Stimulated activated CD8-positive, alpha-beta memory T cell treated with anti-CD3 and anti-CD28 coated beads, Interleukin-7, amount 100 ng/mL, for 48 hours (primary cell): ENCODE data around the gene ACVR1B.

Experiments used
- DNase-seq, 2 donors: peaks; one replicate each; pipeline ENCODE4 v3.0.0-alpha.2; 2020; ENCODE audit warnings: low read depth in 1 of 2; ENCODE audit errors: extremely low read depth in 1 of 2

ACVR1B gene

DNA sequence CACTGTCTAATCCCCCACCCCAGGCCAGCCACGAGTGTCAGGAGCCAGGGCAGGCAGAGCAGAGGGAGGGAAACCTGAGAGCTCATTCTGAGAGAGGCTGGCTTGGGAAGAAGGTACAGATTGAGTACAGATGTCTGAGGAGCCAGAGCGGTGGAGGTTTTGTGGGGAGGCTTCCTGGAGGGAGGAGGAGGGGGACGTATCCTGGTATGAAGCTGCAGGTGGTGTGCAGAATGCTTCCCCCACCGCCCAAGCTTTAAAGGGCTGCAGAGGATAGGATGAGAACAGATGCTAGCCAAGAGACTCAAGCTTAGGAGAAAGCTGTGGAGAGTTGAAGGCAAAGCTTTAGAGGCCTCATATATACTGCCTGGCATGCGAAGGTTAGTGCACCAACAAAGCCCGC, 52.1 kb downstream of the ACVR1B start:
- no peak for DNase-seq

DNA sequence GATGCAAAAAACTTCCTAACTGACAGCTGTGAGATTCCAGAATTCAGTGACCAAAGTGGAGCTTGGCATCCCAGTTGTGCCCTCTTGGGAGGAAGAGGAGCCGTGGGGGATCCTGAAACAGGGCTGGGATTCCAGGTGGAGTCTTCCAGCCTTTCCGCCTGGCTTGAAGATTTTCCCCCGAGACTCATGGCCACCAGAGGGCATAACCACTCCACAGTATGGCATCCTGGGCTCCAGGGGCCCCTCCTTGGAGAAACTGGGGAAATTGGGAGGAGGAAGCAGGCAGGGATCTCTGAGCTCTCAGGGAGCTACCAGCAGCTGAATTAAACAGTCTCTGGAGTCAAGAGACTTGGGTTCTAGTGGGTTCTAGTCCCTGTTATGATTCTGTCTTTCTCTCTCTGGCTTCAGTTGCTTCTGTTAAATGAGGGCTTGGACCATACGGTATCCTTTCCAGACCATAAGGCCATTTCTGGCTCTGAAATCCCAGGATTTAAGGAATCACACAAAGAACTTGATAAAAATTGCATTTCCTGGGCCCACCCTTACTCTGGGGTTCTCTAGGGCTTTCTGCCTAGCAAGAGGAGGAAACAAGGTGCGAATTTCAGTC, 52.6 kb downstream of the ACVR1B start:
- no peak for DNase-seq

DNA sequence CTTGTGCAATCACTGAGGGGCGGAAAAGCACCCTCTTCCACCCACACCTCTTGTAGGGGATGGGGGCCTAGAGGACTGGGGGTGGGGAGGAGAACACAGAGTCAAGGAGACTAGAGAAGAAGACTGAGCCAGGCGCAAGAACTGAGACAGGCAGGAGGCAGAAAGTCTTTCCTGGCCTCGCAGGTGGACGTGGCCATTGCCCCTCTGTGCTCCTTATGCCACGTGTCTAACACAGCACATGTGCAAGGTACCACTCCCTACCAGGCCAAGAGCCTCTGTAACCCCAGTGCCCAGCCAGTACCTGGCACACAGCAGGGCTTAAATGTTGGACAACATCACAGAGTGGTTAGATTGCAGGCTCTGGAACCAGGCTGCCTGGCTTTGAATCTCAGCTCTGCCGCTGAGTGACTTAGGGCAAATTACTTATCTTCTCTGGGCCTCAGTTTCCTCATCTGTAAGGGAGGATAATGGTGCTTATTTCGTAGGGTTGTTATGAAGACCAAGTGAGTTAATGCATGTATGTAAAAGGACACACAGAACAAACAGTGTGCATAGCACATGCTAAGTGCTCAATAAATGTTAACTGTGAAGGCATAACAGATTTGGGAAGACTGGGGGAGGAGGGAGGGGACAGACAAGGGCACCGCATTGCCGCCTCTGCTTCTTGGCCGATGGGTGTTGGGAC, 53.9 kb downstream of the ACVR1B start:
- no peak for DNase-seq

DNA sequence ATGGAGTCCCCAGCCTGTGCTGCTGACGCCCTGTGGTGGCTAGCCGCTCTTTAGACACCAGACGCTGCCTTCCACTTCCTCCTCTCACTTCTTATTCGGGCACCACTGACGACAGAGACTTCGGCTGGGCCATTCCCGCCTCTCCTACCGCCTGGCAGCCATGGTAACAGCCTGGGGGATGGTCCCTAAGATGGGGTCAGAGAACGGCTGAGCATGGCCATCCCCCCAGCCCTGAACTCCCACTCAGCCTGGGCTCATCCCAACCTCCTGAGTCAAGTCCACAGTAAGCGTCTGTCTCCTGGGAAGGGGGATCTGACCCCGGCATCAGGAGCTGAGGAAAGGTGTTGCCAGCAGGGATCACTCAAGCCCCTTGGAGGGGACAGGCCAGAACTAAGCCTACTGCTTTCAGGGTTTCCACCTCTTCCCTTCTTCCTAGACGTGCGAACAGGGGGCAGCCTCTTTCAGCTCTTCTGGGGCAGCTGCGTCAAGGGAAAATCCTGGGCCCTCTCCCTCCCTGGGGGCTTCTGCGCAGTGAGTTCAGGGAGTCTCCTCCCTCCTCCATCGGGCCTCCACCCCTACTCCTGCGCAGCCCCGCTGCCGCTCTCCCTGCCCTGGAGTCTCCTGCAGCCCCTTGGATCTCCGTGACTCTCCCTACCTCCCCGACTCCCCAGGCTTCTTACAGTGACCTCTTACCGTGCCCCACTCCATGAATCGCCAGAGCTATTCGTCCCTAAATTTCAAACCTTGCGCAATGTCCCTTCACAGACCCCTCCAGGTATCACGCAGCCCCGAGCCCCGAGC, 54.6 kb downstream of the ACVR1B start:
- DNase-seq = no peak

DNA sequence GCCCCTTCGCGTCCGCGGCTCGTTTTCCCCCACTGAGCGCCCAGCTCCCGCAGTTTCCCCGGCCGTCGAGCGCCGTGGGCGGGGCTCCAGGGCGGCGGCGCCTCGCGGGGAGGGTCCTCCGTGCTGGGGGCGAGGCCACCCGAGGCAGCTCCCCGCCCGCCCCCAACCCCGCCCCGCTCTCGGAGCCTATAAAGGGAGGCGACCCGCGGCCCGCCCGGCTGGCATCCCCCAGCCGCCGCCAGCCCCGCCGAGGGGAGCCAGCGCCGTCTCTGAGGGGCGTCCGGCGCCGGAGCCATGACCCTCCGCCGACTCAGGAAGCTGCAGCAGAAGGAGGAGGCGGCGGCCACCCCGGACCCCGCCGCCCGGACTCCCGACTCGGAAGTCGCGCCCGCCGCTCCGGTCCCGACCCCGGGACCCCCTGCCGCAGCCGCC, 55.2 kb downstream of the ACVR1B start, which contains the start of gene TAMALIN:
Gene TAMALIN (plus strand): TSS at position 221 of the 432 bp plus-strand sequence. CDS start 74 bp downstream, at position 295.
- peak in 1 of 2 donors; percentile 44 for DNase-seq

DNA sequence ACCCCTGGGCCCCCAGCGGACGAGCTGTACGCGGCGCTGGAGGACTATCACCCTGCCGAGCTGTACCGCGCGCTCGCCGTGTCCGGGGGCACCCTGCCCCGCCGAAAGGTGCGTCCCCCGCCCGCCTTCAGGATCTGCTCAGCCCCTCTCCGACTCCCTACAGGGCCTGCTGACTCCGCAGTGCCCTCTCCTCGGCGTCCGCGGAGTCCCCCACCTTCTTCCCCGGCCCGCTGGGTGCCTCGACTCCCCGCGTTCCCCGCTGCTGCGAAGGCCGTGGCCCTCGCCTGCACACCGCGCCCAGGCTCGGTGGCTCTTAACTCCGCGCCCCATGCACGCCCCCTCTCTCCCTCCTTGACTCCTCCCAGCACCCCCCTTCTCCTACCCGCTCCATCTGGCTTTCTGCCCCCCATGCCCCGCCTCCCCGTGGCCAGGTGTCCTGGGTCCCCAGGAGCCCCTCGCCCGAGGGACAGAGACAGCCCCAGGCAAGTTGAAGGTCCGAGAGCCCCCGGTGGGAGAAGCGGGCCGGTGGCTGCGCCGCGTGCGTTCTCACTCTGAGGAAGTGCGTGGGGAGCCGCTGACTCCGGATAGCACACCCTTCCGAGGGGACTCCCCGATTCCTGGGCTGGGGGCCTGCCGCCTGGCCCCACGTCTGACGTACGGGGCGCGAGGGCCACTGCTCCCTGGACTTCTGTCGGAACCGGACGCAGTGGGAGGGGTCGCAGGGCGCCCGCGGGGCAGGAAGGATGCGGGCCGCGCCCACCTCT, 55.8 kb downstream of the ACVR1B start:
- DNase-seq = peak in 1 of 2 donors; percentile 13

DNA sequence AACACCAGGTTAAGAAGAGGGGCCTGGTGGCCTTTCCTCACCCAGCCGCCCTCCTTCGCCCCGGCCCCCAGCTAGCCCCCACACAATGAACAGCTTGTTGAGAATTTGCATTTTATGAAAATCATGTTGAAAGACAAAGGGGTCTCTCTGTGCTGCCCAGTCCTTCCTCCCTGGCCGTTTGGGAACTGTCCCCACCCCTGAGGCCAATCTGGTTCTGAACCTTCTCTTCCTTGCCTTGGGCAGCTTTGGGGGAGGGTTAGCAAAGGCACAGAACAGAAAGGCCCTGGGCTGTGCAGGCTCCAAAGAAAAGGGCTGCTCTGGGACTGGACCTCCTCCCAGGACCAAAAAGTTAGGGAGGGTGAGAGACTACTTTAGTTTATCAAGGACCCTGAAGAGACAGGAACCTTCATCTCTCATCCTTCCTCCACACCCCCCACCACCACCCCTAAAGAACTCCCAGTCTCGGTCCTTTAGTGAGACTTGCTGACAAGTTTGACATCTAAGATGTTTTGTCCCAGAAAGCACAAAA, 56.5 kb downstream of the ACVR1B start:
- DNase-seq = no peak

DNA sequence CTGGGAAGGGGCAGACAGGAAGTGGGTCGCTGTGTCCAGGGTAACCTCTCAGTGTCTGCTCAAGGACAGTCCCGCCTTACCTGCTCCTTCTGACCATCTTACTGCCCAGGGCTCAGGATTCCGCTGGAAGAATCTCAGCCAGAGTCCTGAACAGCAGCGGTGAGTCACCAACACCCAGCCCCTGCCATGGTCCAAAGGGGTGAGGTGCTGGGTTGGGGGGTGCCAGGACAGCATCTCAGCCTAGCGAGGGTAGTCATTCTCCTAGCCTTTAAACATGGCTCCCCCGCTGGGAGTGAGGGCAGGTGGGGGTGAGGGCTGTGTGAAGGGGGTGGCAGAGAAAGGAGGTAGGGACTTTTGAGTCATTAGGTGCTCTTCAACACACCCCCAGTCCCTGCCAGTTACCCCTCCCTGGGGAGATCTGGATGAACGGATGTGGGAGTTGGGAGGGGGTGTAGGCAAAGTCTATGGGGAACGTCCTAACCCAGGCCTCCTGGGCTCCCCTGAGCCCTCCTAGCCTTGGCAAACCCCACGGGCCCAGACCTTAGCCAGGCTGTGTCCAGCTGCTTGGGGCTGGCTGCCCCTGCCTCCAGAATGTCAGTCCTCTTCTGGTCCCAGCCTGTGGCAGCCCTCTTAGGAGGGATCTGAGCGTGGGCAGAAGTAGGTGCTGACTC, 57.7 kb downstream of the ACVR1B start:
- DNase-seq = no peak

DNA sequence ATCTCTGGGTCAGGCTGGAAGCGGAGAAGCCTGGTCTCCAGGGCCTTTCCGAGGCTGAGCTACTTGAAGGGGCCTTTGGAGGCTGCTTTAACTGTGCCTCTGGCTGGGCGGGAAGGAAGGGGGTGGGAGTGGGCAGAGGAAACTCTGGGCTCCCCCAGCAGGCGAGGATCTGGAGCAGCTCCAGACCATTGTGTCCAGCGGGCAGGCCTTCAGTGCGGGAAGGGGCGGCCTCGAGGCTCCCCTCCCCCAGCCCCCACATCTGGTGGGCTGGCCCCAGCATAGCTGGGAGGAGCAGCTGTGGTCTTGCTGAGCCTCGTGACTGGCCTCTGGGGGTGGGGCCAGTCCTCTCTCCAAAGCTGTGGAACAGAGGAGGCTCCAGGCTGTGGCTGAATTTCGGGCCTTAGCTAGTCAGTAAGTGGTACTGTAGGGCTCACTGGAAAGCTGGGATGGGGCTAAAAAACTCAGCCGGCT, 58.7 kb downstream of the ACVR1B start:
- DNase-seq = no peak

DNA sequence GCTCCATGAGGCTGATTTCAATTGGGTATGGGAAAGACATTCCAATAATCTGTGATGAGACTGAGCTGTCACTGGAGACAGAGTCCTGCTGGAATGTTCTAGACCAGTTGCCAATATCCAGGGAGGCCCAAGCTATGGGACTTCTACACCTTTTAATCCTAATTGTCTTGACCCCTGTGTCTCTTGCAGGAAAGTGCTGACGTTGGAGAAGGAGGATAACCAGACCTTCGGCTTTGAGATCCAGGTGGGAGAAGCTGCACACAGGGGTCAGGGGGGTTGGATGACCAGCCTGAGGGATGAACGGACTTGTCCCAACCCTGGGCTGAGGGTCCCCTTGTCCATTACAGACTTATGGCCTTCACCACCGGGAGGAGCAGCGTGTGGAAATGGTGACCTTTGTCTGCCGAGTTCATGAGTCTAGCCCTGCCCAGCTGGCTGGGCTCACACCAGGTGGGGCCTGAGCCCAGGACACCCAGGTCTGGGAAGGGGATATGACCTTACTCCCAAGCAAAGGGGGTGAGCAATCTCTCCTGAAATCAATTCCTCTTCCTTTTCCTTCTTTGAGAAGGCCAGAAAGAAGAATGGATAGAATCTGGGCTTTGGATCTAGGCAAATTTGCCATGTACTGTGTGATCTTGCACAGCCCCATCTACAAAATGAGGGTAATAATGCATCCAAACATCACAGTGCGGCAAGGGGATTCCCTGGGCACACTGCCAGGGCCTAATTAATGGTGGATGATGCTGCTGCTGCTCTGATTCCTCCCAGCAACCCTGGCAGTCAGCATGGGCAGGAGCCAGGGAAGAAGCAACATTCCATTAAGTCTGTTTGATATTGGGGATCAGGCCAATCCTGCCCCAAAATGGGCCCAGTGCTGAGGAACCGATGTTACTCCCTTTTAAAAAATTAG, 59.4 kb downstream of the ACVR1B start:
- DNase-seq = no peak

DNA sequence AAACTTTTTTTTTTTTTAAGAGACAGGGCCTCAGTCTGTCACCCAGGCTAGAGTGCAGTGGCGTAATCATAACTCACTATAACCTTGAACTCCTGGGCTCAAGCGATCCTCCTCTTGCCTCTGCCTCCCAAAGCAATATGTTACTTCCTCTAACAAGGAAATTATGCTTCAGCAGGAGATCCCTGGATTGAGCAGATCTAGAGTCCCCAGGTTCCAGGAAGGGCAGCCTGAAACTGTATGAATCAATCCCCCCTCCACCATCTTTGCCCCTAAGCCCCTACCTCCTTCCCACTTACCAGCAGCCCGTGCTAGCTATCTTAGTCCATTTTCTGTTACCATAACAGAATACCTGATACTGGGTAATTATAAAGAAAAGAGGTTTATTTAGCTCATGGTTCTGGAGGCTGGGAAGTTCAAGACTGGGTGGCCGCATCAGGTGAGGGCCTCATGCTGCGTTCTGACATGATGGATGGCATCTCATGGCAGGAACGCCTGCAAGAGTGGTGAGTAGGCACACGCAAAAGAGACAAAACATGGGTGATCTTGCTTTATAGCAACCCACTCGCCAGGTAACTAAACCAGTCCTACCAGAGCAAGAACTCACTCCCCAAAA, 60.2 kb downstream of the ACVR1B start:
- no peak for DNase-seq

DNA sequence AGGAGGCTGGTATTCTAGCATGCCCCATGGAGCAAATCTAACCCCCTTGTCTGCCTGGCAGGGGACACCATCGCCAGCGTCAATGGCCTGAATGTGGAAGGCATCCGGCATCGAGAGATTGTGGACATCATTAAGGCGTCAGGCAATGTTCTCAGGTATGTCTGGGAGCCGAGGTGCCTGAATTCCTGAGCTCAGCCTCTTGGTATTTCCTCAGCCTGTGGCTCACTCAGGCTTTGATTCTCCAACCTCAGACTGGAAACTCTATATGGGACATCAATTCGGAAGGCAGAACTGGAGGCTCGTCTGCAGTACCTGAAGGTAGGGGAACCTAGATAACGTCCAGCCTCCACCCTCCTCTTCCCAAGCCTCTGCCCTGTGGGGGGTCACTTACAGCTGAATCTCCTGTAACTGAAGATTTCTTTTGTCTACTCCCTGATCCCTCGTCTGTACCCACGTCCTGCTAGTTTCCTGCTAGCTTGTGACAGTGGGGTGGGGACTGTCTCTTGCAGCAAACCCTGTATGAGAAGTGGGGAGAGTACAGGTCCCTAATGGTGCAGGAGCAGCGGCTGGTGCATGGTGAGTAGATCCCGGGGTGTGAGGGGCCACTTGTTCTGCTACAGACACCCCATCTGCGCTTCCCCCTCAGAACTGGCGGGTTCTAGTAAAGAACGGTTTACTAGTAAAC, 62.3 kb downstream of the ACVR1B start:
- DNase-seq = no peak

DNA sequence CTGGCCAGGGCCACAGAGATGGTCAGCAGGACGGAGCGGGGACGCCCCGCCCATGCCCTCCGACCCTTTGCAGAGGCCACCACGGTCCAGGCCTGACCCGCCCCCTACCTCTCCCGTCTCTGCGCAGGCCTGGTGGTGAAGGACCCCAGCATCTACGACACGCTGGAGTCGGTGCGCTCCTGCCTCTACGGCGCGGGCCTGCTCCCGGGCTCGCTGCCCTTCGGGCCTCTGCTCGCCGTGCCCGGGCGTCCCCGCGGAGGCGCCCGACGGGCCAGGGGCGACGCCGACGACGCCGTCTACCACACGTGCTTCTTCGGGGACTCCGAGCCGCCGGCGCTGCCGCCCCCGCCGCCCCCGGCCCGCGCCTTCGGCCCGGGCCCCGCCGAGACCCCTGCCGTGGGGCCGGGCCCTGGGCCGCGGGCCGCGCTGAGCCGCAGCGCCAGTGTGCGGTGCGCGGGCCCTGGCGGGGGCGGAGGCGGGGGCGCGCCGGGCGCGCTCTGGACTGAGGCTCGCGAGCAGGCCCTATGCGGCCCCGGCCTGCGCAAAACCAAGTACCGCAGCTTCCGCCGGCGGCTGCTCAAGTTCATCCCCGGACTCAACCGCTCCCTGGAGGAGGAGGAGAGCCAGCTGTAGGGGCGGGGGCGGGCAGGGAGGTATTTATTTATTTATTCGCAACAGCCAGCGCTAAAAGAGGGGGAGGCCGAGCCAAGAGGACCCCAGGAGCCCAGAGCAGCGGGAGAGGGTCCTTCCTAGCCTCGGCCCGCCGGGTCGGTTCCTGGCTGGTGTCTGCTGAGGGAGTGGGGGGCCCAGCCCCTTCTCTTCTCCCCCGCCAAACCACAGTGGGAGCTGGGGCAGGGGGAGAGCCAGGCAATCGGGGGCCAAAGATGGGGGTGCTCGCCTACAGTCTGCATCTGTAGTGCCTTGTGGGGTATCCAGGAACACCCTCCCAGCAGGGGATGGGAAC, 63.4 kb downstream of the ACVR1B start:
- DNase-seq = no peak

DNA sequence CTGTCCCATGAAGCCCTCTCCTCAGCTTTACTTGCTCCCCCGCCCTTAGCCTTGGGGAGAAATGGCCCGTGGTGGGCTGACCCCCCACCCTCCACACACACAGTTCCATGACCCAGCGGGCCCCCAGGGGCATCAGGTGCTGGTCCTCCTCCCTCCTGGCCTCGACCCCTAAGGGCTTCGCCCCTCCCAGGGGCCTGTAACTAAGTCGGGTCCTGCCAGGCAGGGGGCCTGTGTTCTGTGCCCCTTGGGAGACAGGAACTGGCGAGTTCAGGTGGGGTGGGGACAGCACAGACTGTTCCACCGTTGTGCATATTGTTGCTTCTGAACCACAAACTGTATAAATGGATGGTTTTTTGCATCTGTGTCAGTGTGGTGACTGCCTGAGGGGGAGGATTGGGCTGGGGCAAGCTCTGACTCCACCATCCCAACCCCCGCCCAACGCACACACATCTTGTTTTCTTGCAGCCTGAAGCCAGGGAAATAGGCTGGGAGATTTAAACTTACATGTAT, 64.1 kb downstream of the ACVR1B start:
- DNase-seq = no peak

DNA sequence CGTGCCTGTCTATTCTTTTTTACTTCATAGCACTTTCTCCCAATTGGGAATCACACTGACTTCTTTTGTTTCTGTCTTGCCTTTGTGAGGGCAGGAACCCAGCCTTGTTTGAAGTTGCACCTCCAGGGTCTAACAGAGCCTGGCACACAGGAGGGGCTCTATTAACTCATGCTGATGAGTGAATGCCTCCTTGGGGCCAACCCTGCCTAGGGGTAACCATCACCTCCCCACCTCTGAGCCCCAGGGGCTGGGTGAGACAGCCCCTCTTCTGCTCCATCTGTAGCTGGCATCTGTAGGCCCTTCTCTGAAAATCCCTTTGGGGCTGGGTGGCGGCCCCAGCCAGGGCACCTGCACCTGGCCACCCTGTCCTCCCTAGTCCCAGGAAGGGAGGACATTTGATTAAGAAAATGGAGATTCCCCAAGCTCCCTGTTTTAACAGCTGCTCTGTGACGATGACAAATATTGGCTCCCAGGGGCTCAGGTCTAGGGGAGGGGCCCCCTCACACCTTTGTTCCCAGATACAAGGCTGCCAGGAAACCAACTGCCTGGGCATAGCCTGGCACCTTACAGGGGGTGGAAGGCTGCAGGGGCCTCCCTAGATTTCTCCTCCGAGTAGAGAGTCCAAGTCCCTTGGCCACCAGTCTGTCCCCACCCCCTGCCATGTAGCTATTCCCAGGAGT, 67.1 kb downstream of the ACVR1B start:
- DNase-seq = no peak

DNA sequence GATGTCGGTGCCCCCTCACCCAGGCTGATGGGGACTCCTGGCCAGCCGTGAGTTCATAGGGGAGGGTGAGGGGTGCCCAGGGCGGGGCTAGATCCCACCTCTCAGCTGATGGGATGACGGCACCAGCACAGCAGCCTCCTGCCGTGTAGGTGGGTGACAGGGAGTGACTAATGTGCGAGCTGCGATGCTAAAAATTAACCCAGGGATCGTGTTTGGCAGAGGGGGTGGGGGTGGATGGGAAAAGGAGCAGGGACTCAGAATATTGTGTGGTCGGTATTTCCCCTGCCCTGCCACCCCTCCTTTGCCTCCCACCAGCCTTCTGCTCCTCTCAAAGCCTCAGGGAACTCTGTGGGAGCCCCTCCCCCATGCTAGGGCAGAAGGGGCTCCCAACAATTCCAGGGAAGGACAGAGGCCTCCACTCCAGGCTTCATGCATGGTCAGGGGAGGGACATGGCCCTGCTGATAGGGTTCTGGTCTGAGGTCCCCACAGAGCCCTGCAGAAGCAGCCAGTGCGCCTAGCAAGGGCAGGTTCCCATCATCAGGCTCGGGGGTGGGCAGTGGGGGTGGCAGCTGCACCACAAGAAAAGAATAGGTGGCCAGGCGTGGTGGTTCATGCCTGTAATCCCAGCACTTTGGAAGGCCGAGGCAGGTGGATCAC, 67.7 kb downstream of the ACVR1B start:
- DNase-seq = no peak
